ENCODE results near the gene ODAD3. TPM values are rescaled to one million over a fixed set of nuclear protein-coding genes. Genes with fewer than 3 reads are reported as not detected.

ODAD3 gene
- total RNA-seq, 4 donors from 2014 or later: 0.48 to 4.4 TPM; not detected in 2

DNA sequence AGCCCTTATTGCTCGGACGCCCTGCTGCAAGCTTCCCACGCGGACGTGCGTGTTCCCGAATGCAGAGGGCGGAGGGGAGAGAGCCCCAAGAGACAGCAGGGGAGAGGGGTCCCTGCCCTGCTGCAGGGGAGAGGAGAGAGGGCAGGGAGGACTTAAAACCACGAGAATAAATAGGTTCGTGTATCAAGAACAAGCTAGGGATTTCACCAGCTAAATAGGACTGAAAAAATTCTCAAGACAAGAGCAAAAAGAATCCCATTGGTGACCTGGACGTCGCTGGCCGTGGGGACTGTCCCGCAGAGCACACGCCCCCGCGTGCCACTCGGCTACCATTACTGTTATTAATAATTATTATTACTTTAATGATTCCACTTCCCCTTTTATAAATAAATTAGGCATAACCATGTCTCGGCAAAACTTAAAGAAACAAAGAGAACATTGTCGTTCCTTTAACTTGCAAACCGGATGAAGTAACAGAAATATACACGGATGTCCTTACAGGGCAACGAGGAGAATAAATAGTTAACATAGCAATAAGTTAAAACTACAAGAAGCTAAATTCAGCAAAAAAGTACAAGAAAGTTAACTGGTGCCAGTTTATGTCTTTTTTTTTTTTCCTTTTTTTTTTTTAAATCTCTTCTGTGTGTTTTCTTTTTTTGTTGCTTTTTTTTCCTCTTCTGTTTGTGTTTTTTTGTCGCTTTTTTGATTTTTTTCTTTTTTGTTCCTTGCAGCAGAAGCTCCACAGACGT lies 17.1 kb upstream of the ODAD3 start:
- DNase-seq: no peak
- no peak for TF ChIP-seq POLR2A (IDR thresholded peaks at IDR 0.05)
- TF ChIP-seq, protein P1, sequence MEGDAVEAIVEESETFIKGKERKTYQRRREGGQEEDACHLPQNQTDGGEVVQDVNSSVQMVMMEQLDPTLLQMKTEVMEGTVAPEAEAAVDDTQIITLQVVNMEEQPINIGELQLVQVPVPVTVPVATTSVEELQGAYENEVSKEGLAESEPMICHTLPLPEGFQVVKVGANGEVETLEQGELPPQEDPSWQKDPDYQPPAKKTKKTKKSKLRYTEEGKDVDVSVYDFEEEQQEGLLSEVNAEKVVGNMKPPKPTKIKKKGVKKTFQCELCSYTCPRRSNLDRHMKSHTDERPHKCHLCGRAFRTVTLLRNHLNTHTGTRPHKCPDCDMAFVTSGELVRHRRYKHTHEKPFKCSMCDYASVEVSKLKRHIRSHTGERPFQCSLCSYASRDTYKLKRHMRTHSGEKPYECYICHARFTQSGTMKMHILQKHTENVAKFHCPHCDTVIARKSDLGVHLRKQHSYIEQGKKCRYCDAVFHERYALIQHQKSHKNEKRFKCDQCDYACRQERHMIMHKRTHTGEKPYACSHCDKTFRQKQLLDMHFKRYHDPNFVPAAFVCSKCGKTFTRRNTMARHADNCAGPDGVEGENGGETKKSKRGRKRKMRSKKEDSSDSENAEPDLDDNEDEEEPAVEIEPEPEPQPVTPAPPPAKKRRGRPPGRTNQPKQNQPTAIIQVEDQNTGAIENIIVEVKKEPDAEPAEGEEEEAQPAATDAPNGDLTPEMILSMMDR (IDR thresholded peaks at IDR 0.05): no peak
- Histone ChIP-seq H3K4me3 (no peak overlapping the region), H3K27me3 (no peaks in the 10 kb centered on the region), H3K4me1 (peaks cover 0 to 5% of the 10 kb centered on the region in 2 donors), H3K27ac (no peak overlapping the region), H3K36me3 (no peaks in the 10 kb centered on the region), H3K9me3 (no peaks in the 10 kb centered on the region)
- intact Hi-C loops (cut with DNase I; ENCODE audit: low total_unique reads): no loop called here

- intact Hi-C loops (cut with DNase I; ENCODE audit: low total_unique reads): no loop called here
- H3K27ac ChIP-seq: no peak overlapping the region
- H3K27me3 ChIP-seq: no peaks in the 10 kb centered on the region
- H3K36me3 ChIP-seq: no peaks in the 10 kb centered on the region
- no peak overlapping the region for H3K4me3 ChIP-seq
- H3K4me1 ChIP-seq: peaks cover 0 to 5% of the 10 kb centered on the region in 2 donors
- no peak for TF ChIP-seq POLR2A (IDR thresholded peaks at IDR 0.05)
- TF ChIP-seq, protein P1 (IDR thresholded peaks at IDR 0.05): no peak
- DNase-seq: no peak
- H3K9me3 ChIP-seq: no peaks in the 10 kb centered on the region
Measured at GRCh38 chr19:11451327-11451870, 16.5 kb upstream of the ODAD3 start.

- no peaks in the 10 kb centered on the region for H3K9me3 ChIP-seq
- intact Hi-C loops (cut with DNase I; ENCODE audit: low total_unique reads): no loop called here
- no peak overlapping the region for H3K27ac ChIP-seq
- no peaks in the 10 kb centered on the region for H3K27me3 ChIP-seq
- peaks cover 0 to 5% of the 10 kb centered on the region in 2 donors for H3K4me1 ChIP-seq
- H3K36me3 ChIP-seq: no peaks in the 10 kb centered on the region
- TF ChIP-seq, protein P1 (IDR thresholded peaks at IDR 0.05): no peak
- no peak for TF ChIP-seq POLR2A (IDR thresholded peaks at IDR 0.05)
- no peak for DNase-seq
- no peak overlapping the region for H3K4me3 ChIP-seq
Measured at GRCh38 chr19:11450570-11451326, 15.8 kb upstream of the ODAD3 start.

DNA sequence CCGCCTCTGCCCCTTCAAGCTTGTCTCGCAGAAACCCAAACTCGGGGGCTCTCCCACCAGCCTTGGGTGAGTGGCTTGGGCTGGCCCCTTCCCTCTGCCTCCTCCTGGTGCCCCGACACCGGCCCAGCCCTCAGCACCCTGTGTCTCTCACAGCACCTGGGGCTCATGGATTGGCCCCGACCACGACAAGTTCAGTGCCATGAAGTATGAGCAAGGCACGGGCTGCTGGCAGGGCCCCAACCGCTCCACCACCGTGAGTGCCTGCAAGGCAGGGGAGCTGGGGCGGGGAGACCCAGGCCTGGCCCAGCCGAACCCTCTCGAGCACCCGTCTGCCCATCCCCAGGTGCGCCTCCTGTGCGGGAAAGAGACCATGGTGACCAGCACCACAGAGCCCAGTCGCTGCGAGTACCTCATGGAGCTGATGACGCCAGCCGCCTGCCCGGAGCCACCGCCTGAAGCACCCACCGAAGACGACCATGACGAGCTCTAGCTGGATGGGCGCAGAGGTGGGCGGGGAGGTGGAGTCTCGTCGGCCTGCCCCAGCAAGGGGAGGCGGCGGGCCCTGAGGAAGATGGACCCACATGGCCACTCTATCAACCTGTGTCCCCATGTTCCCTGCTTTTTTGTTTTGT lies 14.1 kb upstream of the ODAD3 start:
- Histone ChIP-seq H3K4me3 (no peak overlapping the region), H3K36me3 (no peaks in the 10 kb centered on the region), H3K27ac (no peak overlapping the region), H3K27me3 (no peaks in the 10 kb centered on the region), H3K4me1 (peaks cover 0 to 5% of the 10 kb centered on the region in 2 donors), H3K9me3 (no peaks in the 10 kb centered on the region)
- no peak for DNase-seq
- intact Hi-C loops (cut with DNase I; ENCODE audit: low total_unique reads): no loop called here
- TF ChIP-seq POLR2A (IDR thresholded peaks at IDR 0.05): no peak
- TF ChIP-seq, protein P1 (IDR thresholded peaks at IDR 0.05): no peak
